ENCODE results near the gene OSBP2.
"Not testable (repeated sequence)": the region's sequence is repeated elsewhere in the genome, so short reads cannot be mapped to it uniquely, and the experiment has no call there.

OSBP2 gene

GRCh38 chr22:30667494-30668385, 26.9 kb upstream of the OSBP2 start, which contains the start of gene DUSP18:
Gene DUSP18, minus strand, starts transcription at chr22:30667875. Its CDS starts 3,872 bp downstream, at chr22:30664003.
- DNase-seq (ENCODE audit: low spot score in 2 of 2), result peak; percentile 93 to 96
- peaks cover 10% of the 10 kb centered on the region for H3K36me3 Mint-ChIP-seq
- peak within 1 kb of the TSS; percentile 99 for H3K4me3 Mint-ChIP-seq
- no peaks in the 10 kb centered on the region for H3K27me3 Mint-ChIP-seq
- H3K9me3 Mint-ChIP-seq, result no peaks in the 10 kb centered on the region
- peak; percentile 91 for ATAC-seq (ENCODE audit: low read depth)
- peak within 1 kb of the TSS; percentile 87 for H3K27ac Mint-ChIP-seq
- peaks cover 20% of the 10 kb centered on the region for H3K4me1 Mint-ChIP-seq

- Mint-ChIP-seq H3K4me1 (peaks cover 20% of the 10 kb centered on the region), H3K4me3 (peak overlapping the region; percentile 99), H3K9me3 (no peaks in the 10 kb centered on the region), H3K27me3 (no peaks in the 10 kb centered on the region), H3K27ac (peak overlapping the region; percentile 87), H3K36me3 (peaks cover 5% of the 10 kb centered on the region)
- DNase-seq (ENCODE audit: low spot score in 2 of 2) (no peak), ATAC-seq (ENCODE audit: low read depth) (no peak)
Observed at GRCh38 chr22:30668386-30668710, 26.3 kb upstream of the OSBP2 start.

GRCh38 chr22:30671071-30671470, 23.6 kb upstream of the OSBP2 start:
- no peak for ATAC-seq (ENCODE audit: low read depth)

GRCh38 chr22:30673136-30673535, 21.5 kb upstream of the OSBP2 start:
- Mint-ChIP-seq H3K36me3 (no peaks in the 10 kb centered on the region), H3K9me3 (no peaks in the 10 kb centered on the region), H3K27ac (no peak overlapping the region), H3K27me3 (peaks cover 3% of the 10 kb centered on the region), H3K4me3 (no peak overlapping the region), H3K4me1 (peaks cover 5% of the 10 kb centered on the region)
- DNase-seq (ENCODE audit: low spot score in 2 of 2), result no peak
- ATAC-seq (ENCODE audit: low read depth), result no peak

More at GRCh38 chr22:30671071-30671470, 23.6 kb upstream of the OSBP2 start:
- Mint-ChIP-seq H3K9me3 (no peaks in the 10 kb centered on the region), H3K4me1 (peaks cover 13% of the 10 kb centered on the region), H3K27ac (no peak overlapping the region), H3K36me3 (no peaks in the 10 kb centered on the region), H3K27me3 (no peaks in the 10 kb centered on the region), H3K4me3 (no peak overlapping the region)
- no peak for DNase-seq (ENCODE audit: low spot score in 2 of 2)

GRCh38 chr22:30674482-30674881, 20.2 kb upstream of the OSBP2 start:
- no peak for ATAC-seq (ENCODE audit: low read depth)
- H3K27ac Mint-ChIP-seq, result no peak overlapping the region

GRCh38 chr22:30675436-30675835, 19.2 kb upstream of the OSBP2 start:
- Mint-ChIP-seq H3K4me1 (no peaks in the 10 kb centered on the region), H3K27ac (no peak overlapping the region), H3K36me3 (no peaks in the 10 kb centered on the region), H3K4me3 (no peak overlapping the region), H3K9me3 (no peaks in the 10 kb centered on the region), H3K27me3 (peaks cover 8% of the 10 kb centered on the region)
- ATAC-seq (ENCODE audit: low read depth) (no peak), DNase-seq (ENCODE audit: low spot score in 2 of 2) (no peak)

More at GRCh38 chr22:30674482-30674881, 20.2 kb upstream of the OSBP2 start:
- no peaks in the 10 kb centered on the region for H3K36me3 Mint-ChIP-seq
- no peaks in the 10 kb centered on the region for H3K4me1 Mint-ChIP-seq
- DNase-seq (ENCODE audit: low spot score in 2 of 2), result no peak
- H3K9me3 Mint-ChIP-seq, result no peaks in the 10 kb centered on the region
- H3K4me3 Mint-ChIP-seq, result no peak overlapping the region
- peaks cover 6% of the 10 kb centered on the region for H3K27me3 Mint-ChIP-seq

GRCh38 chr22:30676565-30676964, 18.1 kb upstream of the OSBP2 start:
- not testable (repeated sequence) for H3K4me3 Mint-ChIP-seq; DNase-seq (ENCODE audit: low spot score in 2 of 2); H3K27ac Mint-ChIP-seq; H3K9me3 Mint-ChIP-seq; H3K27me3 Mint-ChIP-seq; H3K36me3 Mint-ChIP-seq; H3K4me1 Mint-ChIP-seq; ATAC-seq (ENCODE audit: low read depth)

- H3K36me3 Mint-ChIP-seq; DNase-seq (ENCODE audit: low spot score in 2 of 2); ATAC-seq (ENCODE audit: low read depth); H3K4me3 Mint-ChIP-seq; H3K27ac Mint-ChIP-seq; H3K4me1 Mint-ChIP-seq; H3K9me3 Mint-ChIP-seq: not testable (repeated sequence)
- H3K27me3 Mint-ChIP-seq, result peaks cover 14% of the 10 kb centered on the region
Observed at GRCh38 chr22:30679895-30680690, 14.6 kb upstream of the OSBP2 start.

GRCh38 chr22:30680991-30681770, 13.5 kb upstream of the OSBP2 start:
- peaks cover 14% of the 10 kb centered on the region for H3K27me3 Mint-ChIP-seq
- no peak for ATAC-seq (ENCODE audit: low read depth)
- no peak overlapping the region for H3K27ac Mint-ChIP-seq

GRCh38 chr22:30681831-30682230, 12.8 kb upstream of the OSBP2 start:
- Mint-ChIP-seq H3K9me3 (no peaks in the 10 kb centered on the region), H3K36me3 (no peaks in the 10 kb centered on the region), H3K4me3 (no peak overlapping the region), H3K27ac (no peak overlapping the region), H3K27me3 (peaks cover 12% of the 10 kb centered on the region), H3K4me1 (no peaks in the 10 kb centered on the region)
- ATAC-seq (ENCODE audit: low read depth) (no peak), DNase-seq (ENCODE audit: low spot score in 2 of 2) (no peak)

More at GRCh38 chr22:30680991-30681770, 13.5 kb upstream of the OSBP2 start:
- no peak for DNase-seq (ENCODE audit: low spot score in 2 of 2)
- no peaks in the 10 kb centered on the region for H3K4me1 Mint-ChIP-seq
- H3K9me3 Mint-ChIP-seq, result no peaks in the 10 kb centered on the region
- H3K4me3 Mint-ChIP-seq, result no peak overlapping the region
- H3K36me3 Mint-ChIP-seq, result no peaks in the 10 kb centered on the region

GRCh38 chr22:30685178-30685577, 9.5 kb upstream of the OSBP2 start:
- Mint-ChIP-seq H3K27me3 (peaks cover 6% of the 10 kb centered on the region), H3K27ac (no peak overlapping the region), H3K4me3 (no peak overlapping the region), H3K9me3 (no peaks in the 10 kb centered on the region), H3K36me3 (no peaks in the 10 kb centered on the region), H3K4me1 (no peaks in the 10 kb centered on the region)
- ATAC-seq (ENCODE audit: low read depth), result no peak
- no peak for DNase-seq (ENCODE audit: low spot score in 2 of 2)

GRCh38 chr22:30687358-30687757, 7.3 kb upstream of the OSBP2 start:
- Mint-ChIP-seq H3K9me3 (no peaks in the 10 kb centered on the region), H3K27ac (no peak overlapping the region), H3K27me3 (peaks cover 9% of the 10 kb centered on the region), H3K36me3 (no peaks in the 10 kb centered on the region), H3K4me3 (no peak overlapping the region), H3K4me1 (no peaks in the 10 kb centered on the region)
- DNase-seq (ENCODE audit: low spot score in 2 of 2) (no peak), ATAC-seq (ENCODE audit: low read depth) (no peak)

- Mint-ChIP-seq H3K4me3 (no peak overlapping the region), H3K27ac (no peak overlapping the region), H3K4me1 (peaks cover 3% of the 10 kb centered on the region), H3K9me3 (no peaks in the 10 kb centered on the region), H3K36me3 (no peaks in the 10 kb centered on the region), H3K27me3 (peaks cover 5% of the 10 kb centered on the region)
- no peak for ATAC-seq (ENCODE audit: low read depth)
- DNase-seq (ENCODE audit: low spot score in 2 of 2), result no peak
Observed at GRCh38 chr22:30689622-30690021, 5.1 kb upstream of the OSBP2 start.

- H3K4me1 Mint-ChIP-seq, result peaks cover 3% of the 10 kb centered on the region
- H3K36me3 Mint-ChIP-seq, result no peaks in the 10 kb centered on the region
- ATAC-seq (ENCODE audit: low read depth) (no peak), DNase-seq (ENCODE audit: low spot score in 2 of 2) (no peak)
- no peak overlapping the region for H3K27ac Mint-ChIP-seq
- H3K27me3 Mint-ChIP-seq, result peaks cover 8% of the 10 kb centered on the region
- H3K4me3 Mint-ChIP-seq, result no peak overlapping the region
- H3K9me3 Mint-ChIP-seq, result no peaks in the 10 kb centered on the region
Observed at GRCh38 chr22:30691204-30691603, 3.5 kb upstream of the OSBP2 start.
